NB4 (cell line): Measurements from ENCODE around the gene ACCS.

Source experiments
- CTCF ChIP-seq: IDR thresholded peaks from one replicate; pipeline ENCODE4 v1.5.1; 2012; ENCODE audit warnings: low read depth, low read length
- MAX ChIP-seq: IDR thresholded peaks from 2 replicates; pipeline ENCODE4 v1.6.1; 2011; ENCODE audit warnings: low read depth, low read length
- POLR2A ChIP-seq: IDR thresholded peaks from 2 replicates; pipeline ENCODE4 v1.6.1; 2011; ENCODE audit warnings: mild to moderate bottlenecking; ENCODE audit not compliant: insufficient read length; ENCODE audit errors: extremely low read depth

GRCh38 chr11:44080951-44081350 is 14.9 kb downstream of the ACCS start:
- TF ChIP-seq CTCF (no peak), POLR2A (no peak), MAX (no peak)
